Cardiac muscle cell (in vitro differentiated cells and primary cell): ENCODE data around the gene SLC5A10. TPM values are rescaled to one million over a fixed set of nuclear protein-coding genes. Genes with fewer than 3 reads are reported as not detected.
A peak's percentile ranks its signal among the peaks of the same experiment; 100 is the strongest.
"Not testable (repeated sequence)": the region's sequence is repeated elsewhere in the genome, so short reads cannot be mapped to it uniquely, and the experiment has no call there.

Experiments
- DNase-seq, 2 donors: peaks; one replicate each; pipeline versions ENCODE4 v3.0.0 to v3.0.0-alpha.2; 2010 to 2017; ENCODE audit warnings: low read depth in 1 of 2, low spot score in 1 of 2
- H3K27ac ChIP-seq: fragments of 200-600 bp; sonication (generic); 2 replicates; pipeline ENCODE4 v1.5.1; 2016
- H3K27me3 ChIP-seq: fragments of 200-600 bp; sonication (generic); 2 replicates; pipeline ENCODE4 v1.6.0; 2016; ENCODE audit warnings: control low read depth
- H3K36me3 ChIP-seq: fragments of 200-600 bp; sonication (generic); 2 replicates; pipeline ENCODE4 v1.5.1; 2016; ENCODE audit warnings: control low read depth
- H3K4me1 ChIP-seq: fragments of 200-600 bp; sonication (generic); 2 replicates; pipeline ENCODE4 v1.8.1; 2017; ENCODE audit warnings: low read depth, mild to moderate bottlenecking, mixed run types
- H3K4me3 ChIP-seq: fragments of 200-600 bp; sonication (generic); 2 replicates; pipeline ENCODE4 v1.5.1; 2016; ENCODE audit warnings: mild to moderate bottlenecking
- H3K9me3 ChIP-seq: fragments of 200-600 bp; sonication (generic); 2 replicates; pipeline ENCODE4 v1.5.1; 2017; ENCODE audit warnings: low read depth, mild to moderate bottlenecking, control low read depth
- CTCF ChIP-seq: IDR thresholded peaks from 2 replicates; pipeline ENCODE4 v1.5.1; 2012; ENCODE audit warnings: low read depth, mild to moderate bottlenecking, low read length
- polyA plus RNA-seq: library from polyadenylated mRNA; unstranded; fragments of >200 nt; fragmentation: Nextera tagmentation; extraction: Ambion mirVana; gene quantifications from 2 replicates; pipeline ENCODE4 v1.2.1, GENCODE V29; 2016
- total RNA-seq: library from RNA; depleted of rRNA; stranded (reverse); fragments of >200 nt; gene quantifications from 2 replicates; pipeline ENCODE4 v1.2.3, GENCODE V29; 2016

Gene SLC5A10
- total and polyA plus RNA-seq, 2 experiments from 2014 or later, result 0.06 TPM; not detected in 1

GRCh38 chr17:18921912-18922451, 30.0 kb upstream of the SLC5A10 start:
- no peak overlapping the region for H3K4me3 ChIP-seq
- H3K27me3 ChIP-seq, result no peaks in the 10 kb centered on the region
- H3K27ac ChIP-seq, result no peak overlapping the region
- TF ChIP-seq CTCF, result no peak
- no peaks in the 10 kb centered on the region for H3K9me3 ChIP-seq
- peak in 1 of 2 donors; percentile 60 for DNase-seq
- H3K4me1 ChIP-seq, result peaks cover 20% of the 10 kb centered on the region
- H3K36me3 ChIP-seq, result peaks cover 3% of the 10 kb centered on the region

- H3K4me1 ChIP-seq, result peaks cover 20% of the 10 kb centered on the region
- H3K36me3 ChIP-seq, H3K4me3 ChIP-seq, H3K27me3 ChIP-seq, H3K27ac ChIP-seq, H3K9me3 ChIP-seq, DNase-seq: not testable (repeated sequence)
Observed at GRCh38 chr17:18922596-18922995, 29.4 kb upstream of the SLC5A10 start.

GRCh38 chr17:18925187-18925586, 26.8 kb upstream of the SLC5A10 start:
- no peak for TF ChIP-seq CTCF
- DNase-seq, result no peak
- Histone ChIP-seq H3K4me1 (peaks cover 20% of the 10 kb centered on the region), H3K4me3 (no peak overlapping the region), H3K27me3 (no peaks in the 10 kb centered on the region), H3K36me3 (peaks cover 10% of the 10 kb centered on the region), H3K9me3 (no peaks in the 10 kb centered on the region), H3K27ac (no peak overlapping the region)

GRCh38 chr17:18928628-18929125, 23.3 kb upstream of the SLC5A10 start:
- H3K36me3 ChIP-seq, result peaks cover 19% of the 10 kb centered on the region
- H3K27ac ChIP-seq, result no peak overlapping the region
- TF ChIP-seq CTCF, result no peak
- DNase-seq, result no peak
- H3K4me3 ChIP-seq, result no peak overlapping the region
- H3K4me1 ChIP-seq, result no peaks in the 10 kb centered on the region
- H3K9me3 ChIP-seq, result no peaks in the 10 kb centered on the region
- no peaks in the 10 kb centered on the region for H3K27me3 ChIP-seq

- Histone ChIP-seq H3K9me3 (no peaks in the 10 kb centered on the region), H3K36me3 (peaks cover 19% of the 10 kb centered on the region), H3K27me3 (no peaks in the 10 kb centered on the region), H3K27ac (peak overlapping the region; percentile 43), H3K4me3 (no peak overlapping the region), H3K4me1 (no peaks in the 10 kb centered on the region)
- TF ChIP-seq CTCF, result no peak
- DNase-seq, result no peak
Observed at GRCh38 chr17:18932360-18933055, 19.5 kb upstream of the SLC5A10 start.
